VCaP (cell line): ENCODE measurements around the gene EYA2.

ENCODE experiments used
- H3K27ac ChIP-seq: fragments of 450-650 bp; 2 replicates; pipeline ENCODE4 v1.5.1; 2017
- TF ChIP-seq, protein P1 (sequence below): fragments of 450-650 bp; conservative IDR thresholded peaks from 2 replicates; pipeline ENCODE4 v1.5.1; 2017; ENCODE audit warnings: mild to moderate bottlenecking, moderate library complexity

EYA2 gene

DNA sequence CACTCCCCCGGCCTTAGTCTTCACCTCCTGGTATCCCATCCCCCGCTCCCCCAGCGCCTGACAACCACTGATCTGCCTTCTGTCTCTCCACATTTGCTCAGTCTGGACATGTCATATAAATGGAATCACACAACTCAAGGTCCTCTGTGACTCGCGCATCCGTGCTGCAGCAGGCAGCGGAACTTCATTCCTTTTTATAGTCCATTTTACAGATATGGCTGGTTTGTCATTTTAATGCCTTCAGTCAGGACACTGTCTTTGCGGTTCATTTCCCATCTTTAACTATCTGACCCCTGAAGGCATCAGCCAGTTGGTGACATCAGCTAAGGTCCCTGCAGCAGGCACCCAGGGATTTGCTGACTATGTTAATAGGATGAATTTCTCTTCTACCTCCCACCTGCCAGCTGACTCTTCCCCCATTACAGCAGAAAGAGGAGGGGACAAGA is 336.2 kb downstream of the EYA2 start:
- H3K27ac ChIP-seq = no peak overlapping the region
- TF ChIP-seq, protein P1, sequence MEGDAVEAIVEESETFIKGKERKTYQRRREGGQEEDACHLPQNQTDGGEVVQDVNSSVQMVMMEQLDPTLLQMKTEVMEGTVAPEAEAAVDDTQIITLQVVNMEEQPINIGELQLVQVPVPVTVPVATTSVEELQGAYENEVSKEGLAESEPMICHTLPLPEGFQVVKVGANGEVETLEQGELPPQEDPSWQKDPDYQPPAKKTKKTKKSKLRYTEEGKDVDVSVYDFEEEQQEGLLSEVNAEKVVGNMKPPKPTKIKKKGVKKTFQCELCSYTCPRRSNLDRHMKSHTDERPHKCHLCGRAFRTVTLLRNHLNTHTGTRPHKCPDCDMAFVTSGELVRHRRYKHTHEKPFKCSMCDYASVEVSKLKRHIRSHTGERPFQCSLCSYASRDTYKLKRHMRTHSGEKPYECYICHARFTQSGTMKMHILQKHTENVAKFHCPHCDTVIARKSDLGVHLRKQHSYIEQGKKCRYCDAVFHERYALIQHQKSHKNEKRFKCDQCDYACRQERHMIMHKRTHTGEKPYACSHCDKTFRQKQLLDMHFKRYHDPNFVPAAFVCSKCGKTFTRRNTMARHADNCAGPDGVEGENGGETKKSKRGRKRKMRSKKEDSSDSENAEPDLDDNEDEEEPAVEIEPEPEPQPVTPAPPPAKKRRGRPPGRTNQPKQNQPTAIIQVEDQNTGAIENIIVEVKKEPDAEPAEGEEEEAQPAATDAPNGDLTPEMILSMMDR = no peak

DNA sequence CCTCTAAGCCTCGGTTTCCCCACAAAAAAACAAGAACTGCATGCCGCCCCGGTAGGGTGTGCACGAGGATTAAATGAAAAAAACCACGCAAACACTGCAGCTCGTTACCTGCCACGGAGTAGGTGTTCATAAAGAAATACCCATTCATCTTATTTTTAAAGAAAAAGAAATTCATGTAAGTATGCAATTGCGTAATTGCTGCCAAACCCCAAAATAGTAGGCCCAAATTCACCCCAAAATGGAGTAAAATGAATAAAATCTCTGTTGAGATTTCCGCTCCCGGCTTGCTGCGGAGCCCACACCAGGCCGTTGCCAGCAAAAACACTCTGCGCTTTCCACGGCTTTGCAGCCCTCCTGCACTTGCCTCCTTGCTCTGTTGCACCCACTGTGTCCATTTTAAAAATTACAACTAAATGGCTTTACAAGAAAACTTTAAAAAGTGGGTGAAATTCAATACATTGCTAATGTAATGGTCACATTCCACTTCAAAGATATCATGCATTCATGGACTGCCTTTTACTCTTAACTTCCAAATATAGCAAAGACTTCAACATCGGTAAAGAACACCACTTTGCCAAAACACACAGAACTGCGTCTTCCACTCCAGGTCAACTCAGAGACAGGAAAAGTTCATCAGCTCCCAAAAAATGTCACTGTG is 336.9 kb downstream of the EYA2 start:
- no peak overlapping the region for H3K27ac ChIP-seq
- TF ChIP-seq, protein P1 = no peak

DNA sequence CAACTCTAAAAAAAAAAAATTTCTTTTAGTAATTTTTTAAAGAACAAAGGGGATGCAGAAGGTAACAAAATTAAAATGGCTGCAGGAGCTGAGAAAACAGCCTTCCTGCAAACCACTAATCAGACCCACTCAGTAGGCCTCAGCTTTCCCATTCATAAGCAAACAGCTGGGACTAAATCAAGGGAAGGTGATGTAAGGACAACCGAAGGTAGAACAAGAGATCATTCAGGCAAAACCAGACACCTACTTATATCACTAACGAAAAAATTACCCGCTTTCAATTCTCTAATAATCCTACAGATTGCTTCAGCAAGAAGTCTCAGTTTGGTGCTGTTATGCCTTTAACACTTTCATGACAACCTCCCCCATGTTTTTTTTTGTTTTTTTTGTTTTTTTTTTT is 337.9 kb downstream of the EYA2 start:
- H3K27ac ChIP-seq = no peak overlapping the region
- TF ChIP-seq, protein P1 = no peak

DNA sequence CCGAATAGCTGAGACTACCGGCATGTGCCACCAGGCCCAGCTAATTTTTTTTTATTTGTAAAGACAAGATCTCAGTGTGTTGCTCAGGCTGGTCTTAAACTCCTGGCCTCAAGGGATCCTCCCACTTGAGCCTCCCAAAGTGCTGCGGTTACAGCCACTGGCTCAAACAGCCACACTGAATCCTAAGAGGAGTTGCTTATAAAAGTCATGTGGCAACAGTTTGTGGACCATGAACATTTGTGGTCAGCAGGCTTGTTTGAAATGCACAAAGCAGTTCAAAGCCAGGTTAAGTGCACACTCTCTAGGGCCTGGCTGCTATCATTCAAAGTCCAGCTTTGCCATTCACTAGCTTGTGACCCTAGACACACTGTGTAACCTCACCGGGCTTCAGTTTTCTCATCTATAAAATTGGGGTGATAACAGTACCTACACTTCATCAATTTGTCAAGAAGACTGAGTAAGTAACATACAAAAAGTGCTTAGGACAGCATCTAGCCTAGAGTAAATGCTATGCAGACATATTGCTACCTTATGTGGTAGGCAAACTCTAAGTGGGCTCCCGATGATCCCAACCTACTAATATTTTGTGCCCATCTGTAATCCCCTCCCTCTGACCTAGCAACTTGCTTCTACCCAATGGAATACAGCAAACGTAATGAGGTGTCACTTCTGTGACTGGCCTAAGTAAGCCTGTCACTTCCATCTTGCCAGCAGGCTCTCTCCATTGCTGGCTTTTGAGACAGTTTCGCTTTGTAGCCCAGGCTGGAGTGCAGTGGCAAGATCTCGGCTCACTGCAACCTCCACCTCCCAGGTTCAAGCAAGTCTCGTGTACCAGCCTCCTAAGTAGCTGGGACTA is 338.9 kb downstream of the EYA2 start:
- peak overlapping the region; percentile 2; the same call in 1 of the 2 replicates for H3K27ac ChIP-seq
- TF ChIP-seq, protein P1 = no peak

DNA sequence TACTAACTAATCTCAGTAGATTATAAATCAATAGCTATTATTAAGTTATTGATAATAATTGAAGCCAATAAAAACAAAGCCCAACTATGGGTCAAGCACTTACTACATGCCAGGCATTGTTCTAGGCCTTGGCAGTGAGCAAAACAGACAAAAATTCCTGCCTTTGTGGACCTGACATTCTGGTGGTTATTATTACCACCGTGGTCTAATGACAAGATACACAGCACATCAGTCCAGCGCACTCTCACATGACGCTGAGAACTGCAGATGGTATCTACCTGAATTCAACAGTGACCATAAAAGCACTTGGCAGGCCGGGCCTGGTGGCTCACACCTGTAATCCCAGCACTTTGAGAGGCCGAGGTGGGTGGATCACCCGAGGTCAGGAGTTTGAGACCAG is 340.5 kb downstream of the EYA2 start:
- H3K27ac ChIP-seq = no peak overlapping the region
- TF ChIP-seq, protein P1 = no peak

DNA sequence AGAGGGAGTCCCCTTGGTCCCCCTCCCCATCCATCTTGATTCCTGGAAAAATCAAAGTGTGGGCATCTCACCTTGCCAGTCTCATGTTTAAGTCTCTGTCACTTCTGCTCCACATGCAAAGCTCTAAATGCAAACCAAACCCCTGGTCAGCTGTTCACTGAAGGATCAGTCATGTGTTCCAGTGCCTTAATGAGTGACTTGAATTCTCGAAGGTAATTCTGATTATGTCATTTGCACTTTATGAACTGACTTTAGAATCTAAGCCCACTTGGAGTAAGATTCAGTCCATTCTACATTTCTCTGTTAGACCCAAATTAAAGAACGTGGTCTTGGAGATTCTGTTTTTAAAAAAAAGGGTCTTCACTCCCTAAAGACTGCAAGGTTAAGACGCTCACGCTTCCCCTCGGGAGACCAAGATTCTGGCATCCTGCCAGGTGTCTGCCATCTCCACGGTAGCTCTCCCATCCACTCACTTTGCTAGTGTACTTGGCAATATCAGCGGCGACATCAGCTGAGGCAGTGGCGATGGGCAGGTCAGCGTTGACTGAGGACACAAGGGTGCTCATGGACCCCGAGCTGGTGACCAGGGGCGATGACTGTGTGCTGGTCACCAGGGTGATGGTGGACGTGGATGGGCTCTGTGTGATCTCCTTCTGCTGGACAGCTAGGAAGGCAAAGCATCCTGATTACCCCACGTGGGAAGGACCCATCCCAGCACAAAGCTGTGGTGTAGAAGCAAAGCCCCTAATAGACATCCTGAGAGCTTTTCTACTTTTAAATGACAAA is 341.4 kb downstream of the EYA2 start:
- TF ChIP-seq, protein P1 = no peak
- H3K27ac ChIP-seq = no peak overlapping the region

DNA sequence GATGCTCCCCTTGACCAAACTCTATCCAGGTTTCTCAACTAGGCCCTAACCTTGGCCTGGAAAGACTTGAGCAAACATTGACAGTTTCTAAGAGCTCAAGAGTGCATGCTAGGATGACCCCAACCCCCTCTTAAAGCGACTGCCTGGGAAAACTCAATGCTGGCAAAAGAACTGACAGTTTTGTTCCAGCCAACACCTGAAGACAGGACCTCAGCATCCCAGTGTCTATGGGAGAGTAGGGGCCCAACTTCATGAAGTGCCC is 341.9 kb downstream of the EYA2 start:
- no peak overlapping the region for H3K27ac ChIP-seq

More for the DNA sequence above, 341.9 kb downstream of the EYA2 start:
- TF ChIP-seq, protein P1 = no peak
